ENCODE measurements around the gene TEX44. TPM values are rescaled to one million over a fixed set of nuclear protein-coding genes. Genes with fewer than 3 reads are reported as not detected.
A peak's percentile ranks its signal among the peaks of the same experiment; 100 is the strongest.

The TEX44 gene
- total RNA-seq, 4 donors from 2014 or later: not detected

GRCh38 chr2:231614559-231615057 lies 21.9 kb downstream of the TEX44 start:
- DNase-seq (ENCODE audit: low spot score in 2 of 2): peak in 1 of 2 donors; percentile 93
- WGBS, 2 donors: 2 to 4% methylated on average over 34 to 46 of the region's 46 CpGs
- no peak for TF ChIP-seq POLR2A (IDR thresholded peaks at IDR 0.05)
- TF ChIP-seq CTCF (IDR thresholded peaks at IDR 0.05): no peak
- intact Hi-C loops (cut with DNase I; ENCODE audit: low total_unique reads): loop anchor here (5.0 kb wide), 1 partner anchor 63 kb away; no protein-coding TSS in a partner anchor
- H3K4me3 ChIP-seq (ENCODE audit: low read depth, poor library complexity, severe bottlenecking): no peak overlapping the region

- intact Hi-C loops (cut with DNase I; ENCODE audit: low total_unique reads): no loop called here
- no peak for TF ChIP-seq CTCF (IDR thresholded peaks at IDR 0.05)
- TF ChIP-seq POLR2A (IDR thresholded peaks at IDR 0.05): no peak
- WGBS, 2 donors: 19 to 34% methylated on average over 31 of the region's 31 CpGs
- peak in 1 of 2 donors; percentile 88 for DNase-seq (ENCODE audit: low spot score in 2 of 2)
- H3K4me3 ChIP-seq (ENCODE audit: low read depth, poor library complexity, severe bottlenecking): no peak overlapping the region
These were observed 22.5 kb downstream of the TEX44 start for GRCh38 chr2:231615058-231615671.

- intact Hi-C loops (cut with DNase I; ENCODE audit: low total_unique reads): no loop called here
- DNase-seq (ENCODE audit: low spot score in 2 of 2): no peak
- H3K4me3 ChIP-seq (ENCODE audit: low read depth, poor library complexity, severe bottlenecking): no peak overlapping the region
- WGBS, 2 donors: 86 to 94% methylated on average over 4 of the region's 4 CpGs
- TF ChIP-seq POLR2A (IDR thresholded peaks at IDR 0.05) (no peak), CTCF (IDR thresholded peaks at IDR 0.05) (no peak)
These were observed 23.6 kb downstream of the TEX44 start for GRCh38 chr2:231616296-231616695.

- H3K4me3 ChIP-seq (ENCODE audit: low read depth, poor library complexity, severe bottlenecking): no peak overlapping the region
- intact Hi-C loops (cut with DNase I; ENCODE audit: low total_unique reads): no loop called here
- TF ChIP-seq POLR2A (IDR thresholded peaks at IDR 0.05): no peak
- TF ChIP-seq CTCF (IDR thresholded peaks at IDR 0.05): no peak
- DNase-seq (ENCODE audit: low spot score in 2 of 2): no peak
- WGBS, 2 donors: 49 to 58% methylated on average over 13 of the region's 13 CpGs
These were observed 24.6 kb downstream of the TEX44 start for GRCh38 chr2:231617059-231617926.

- no peak for TF ChIP-seq CTCF (IDR thresholded peaks at IDR 0.05)
- intact Hi-C loops (cut with DNase I; ENCODE audit: low total_unique reads): no loop called here
- WGBS, 2 donors: 24 to 31% methylated on average over 25 of the region's 25 CpGs
- H3K4me3 ChIP-seq (ENCODE audit: low read depth, poor library complexity, severe bottlenecking): no peak overlapping the region
- DNase-seq (ENCODE audit: low spot score in 2 of 2): peak in 1 of 2 donors; percentile 63
These were observed 28.6 kb downstream of the TEX44 start for GRCh38 chr2:231621051-231621879.

Data from lower leg skin (tissue), 4 donors.